GM12878 (cell line): Measurements from ENCODE around the gene ALG12.

Source experiments
- EP300 ChIP-seq, 2 experiments: fragments of 150-350 bp in 1 of 2; IDR thresholded peaks; 2 replicates each; pipeline ENCODE4 v1.6.1; 2011 to 2012; ENCODE audit warnings: low read depth in 2 of 2, low read length in 2 of 2, borderline replicate concordance in 1 of 2, improper control_type of control experiment in 1 of 2, inconsistent platforms in 1 of 2; ENCODE audit not compliant: control insufficient read depth in 1 of 2
- FOXM1 ChIP-seq: IDR thresholded peaks from 2 replicates; pipeline ENCODE4 v1.6.1; 2012; ENCODE audit warnings: low read depth, mild to moderate bottlenecking, inconsistent platforms, low read length, moderate library complexity
- HDAC6 ChIP-seq: fragments of 200-600 bp; sonication (generic); IDR thresholded peaks from one replicate; pipeline ENCODE4 v1.8.0; 2017; ENCODE audit warnings: antibody characterized with exemption; ENCODE audit not compliant: unreplicated experiment
- RFX5 ChIP-seq: IDR thresholded peaks from 2 replicates; pipeline ENCODE4 v1.6.1; 2011; ENCODE audit warnings: low read depth, low read length, improper control_type of control experiment
- TF ChIP-seq, protein P1 (sequence below), 3 experiments: IDR thresholded peaks in 2 of 3; conservative IDR thresholded peaks in 1 of 3; 2 replicates each; pipeline ENCODE4 v1.5.1; 2011; ENCODE audit warnings: low read depth in 3 of 3, low read length in 3 of 3, mild to moderate bottlenecking in 3 of 3, control low read depth in 2 of 3, moderate library complexity in 2 of 3, inconsistent platforms in 1 of 3, mixed read lengths in 1 of 3; ENCODE audit not compliant: control insufficient read depth in 2 of 3, insufficient read depth in 1 of 3; ENCODE audit errors: extremely low read depth in 1 of 3
- TF ChIP-seq, protein P2 (sequence below): IDR thresholded peaks from 2 replicates; pipeline ENCODE4 v1.6.1; 2012; ENCODE audit warnings: low read depth, low read length, improper control_type of control experiment
- TF ChIP-seq, protein P3 (sequence below): fragments of 450-650 bp; IDR thresholded peaks from 2 replicates; pipeline ENCODE4 v1.6.1; 2017; ENCODE audit warnings: mild to moderate bottlenecking, low read depth, inconsistent platforms; ENCODE audit not compliant: poor library complexity, severe bottlenecking

DNA sequence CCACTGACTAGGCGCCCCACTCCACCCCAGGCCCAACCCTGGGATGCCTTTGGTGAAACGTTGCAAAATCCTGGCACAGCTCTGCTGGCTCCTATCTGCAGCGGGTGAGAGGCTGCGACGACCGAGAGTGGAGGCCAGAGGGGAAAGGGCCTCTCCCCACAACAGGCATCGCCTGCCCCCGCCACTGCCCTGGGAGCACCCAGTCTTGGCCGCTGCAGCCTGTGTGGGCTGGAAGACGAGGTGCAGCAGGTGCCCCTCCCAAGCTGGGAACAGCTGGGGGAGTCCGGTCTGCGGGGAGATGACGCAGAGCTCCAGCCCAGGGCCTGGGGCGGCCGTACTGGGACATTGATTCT, 38.2 kb upstream of the ALG12 start:
- TF ChIP-seq, protein P1, sequence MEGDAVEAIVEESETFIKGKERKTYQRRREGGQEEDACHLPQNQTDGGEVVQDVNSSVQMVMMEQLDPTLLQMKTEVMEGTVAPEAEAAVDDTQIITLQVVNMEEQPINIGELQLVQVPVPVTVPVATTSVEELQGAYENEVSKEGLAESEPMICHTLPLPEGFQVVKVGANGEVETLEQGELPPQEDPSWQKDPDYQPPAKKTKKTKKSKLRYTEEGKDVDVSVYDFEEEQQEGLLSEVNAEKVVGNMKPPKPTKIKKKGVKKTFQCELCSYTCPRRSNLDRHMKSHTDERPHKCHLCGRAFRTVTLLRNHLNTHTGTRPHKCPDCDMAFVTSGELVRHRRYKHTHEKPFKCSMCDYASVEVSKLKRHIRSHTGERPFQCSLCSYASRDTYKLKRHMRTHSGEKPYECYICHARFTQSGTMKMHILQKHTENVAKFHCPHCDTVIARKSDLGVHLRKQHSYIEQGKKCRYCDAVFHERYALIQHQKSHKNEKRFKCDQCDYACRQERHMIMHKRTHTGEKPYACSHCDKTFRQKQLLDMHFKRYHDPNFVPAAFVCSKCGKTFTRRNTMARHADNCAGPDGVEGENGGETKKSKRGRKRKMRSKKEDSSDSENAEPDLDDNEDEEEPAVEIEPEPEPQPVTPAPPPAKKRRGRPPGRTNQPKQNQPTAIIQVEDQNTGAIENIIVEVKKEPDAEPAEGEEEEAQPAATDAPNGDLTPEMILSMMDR (IDR thresholded peaks at IDR 0.05 in 2 of 3, conservative IDR thresholded peaks at IDR 0.05 in 1 of 3; ENCODE audit: control insufficient read depth in 2 of 3, extremely low read depth in 1 of 3, insufficient read depth in 1 of 3, low read depth in 3 of 3, low read length in 3 of 3) = no peak
- TF ChIP-seq, protein P2, sequence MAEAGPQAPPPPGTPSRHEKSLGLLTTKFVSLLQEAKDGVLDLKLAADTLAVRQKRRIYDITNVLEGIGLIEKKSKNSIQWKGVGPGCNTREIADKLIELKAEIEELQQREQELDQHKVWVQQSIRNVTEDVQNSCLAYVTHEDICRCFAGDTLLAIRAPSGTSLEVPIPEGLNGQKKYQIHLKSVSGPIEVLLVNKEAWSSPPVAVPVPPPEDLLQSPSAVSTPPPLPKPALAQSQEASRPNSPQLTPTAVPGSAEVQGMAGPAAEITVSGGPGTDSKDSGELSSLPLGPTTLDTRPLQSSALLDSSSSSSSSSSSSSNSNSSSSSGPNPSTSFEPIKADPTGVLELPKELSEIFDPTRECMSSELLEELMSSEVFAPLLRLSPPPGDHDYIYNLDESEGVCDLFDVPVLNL = no peak
- TF ChIP-seq FOXM1 = no peak
- no peak for TF ChIP-seq RFX5
- no peak for TF ChIP-seq EP300 (IDR thresholded peaks at IDR 0.05; ENCODE audit: borderline replicate concordance in 1 of 2, control insufficient read depth in 1 of 2, low read depth in 2 of 2, low read length in 2 of 2)
- TF ChIP-seq, protein P3, sequence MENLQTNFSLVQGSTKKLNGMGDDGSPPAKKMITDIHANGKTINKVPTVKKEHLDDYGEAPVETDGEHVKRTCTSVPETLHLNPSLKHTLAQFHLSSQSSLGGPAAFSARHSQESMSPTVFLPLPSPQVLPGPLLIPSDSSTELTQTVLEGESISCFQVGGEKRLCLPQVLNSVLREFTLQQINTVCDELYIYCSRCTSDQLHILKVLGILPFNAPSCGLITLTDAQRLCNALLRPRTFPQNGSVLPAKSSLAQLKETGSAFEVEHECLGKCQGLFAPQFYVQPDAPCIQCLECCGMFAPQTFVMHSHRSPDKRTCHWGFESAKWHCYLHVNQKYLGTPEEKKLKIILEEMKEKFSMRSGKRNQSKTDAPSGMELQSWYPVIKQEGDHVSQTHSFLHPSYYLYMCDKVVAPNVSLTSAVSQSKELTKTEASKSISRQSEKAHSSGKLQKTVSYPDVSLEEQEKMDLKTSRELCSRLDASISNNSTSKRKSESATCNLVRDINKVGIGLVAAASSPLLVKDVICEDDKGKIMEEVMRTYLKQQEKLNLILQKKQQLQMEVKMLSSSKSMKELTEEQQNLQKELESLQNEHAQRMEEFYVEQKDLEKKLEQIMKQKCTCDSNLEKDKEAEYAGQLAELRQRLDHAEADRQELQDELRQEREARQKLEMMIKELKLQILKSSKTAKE = no peak
- TF ChIP-seq HDAC6 = no peak
